HG02938 (cell line): Measurements from ENCODE around the gene TWNK.

ENCODE experiments used
- ATAC-seq: cut with Tn5 transposase; IDR thresholded peaks from one replicate; pipeline ENCODE4 v1.9.1; 2021; ENCODE audit warnings: mild to moderate bottlenecking, moderate library complexity; ENCODE audit not compliant: unreplicated experiment

TWNK gene

DNA sequence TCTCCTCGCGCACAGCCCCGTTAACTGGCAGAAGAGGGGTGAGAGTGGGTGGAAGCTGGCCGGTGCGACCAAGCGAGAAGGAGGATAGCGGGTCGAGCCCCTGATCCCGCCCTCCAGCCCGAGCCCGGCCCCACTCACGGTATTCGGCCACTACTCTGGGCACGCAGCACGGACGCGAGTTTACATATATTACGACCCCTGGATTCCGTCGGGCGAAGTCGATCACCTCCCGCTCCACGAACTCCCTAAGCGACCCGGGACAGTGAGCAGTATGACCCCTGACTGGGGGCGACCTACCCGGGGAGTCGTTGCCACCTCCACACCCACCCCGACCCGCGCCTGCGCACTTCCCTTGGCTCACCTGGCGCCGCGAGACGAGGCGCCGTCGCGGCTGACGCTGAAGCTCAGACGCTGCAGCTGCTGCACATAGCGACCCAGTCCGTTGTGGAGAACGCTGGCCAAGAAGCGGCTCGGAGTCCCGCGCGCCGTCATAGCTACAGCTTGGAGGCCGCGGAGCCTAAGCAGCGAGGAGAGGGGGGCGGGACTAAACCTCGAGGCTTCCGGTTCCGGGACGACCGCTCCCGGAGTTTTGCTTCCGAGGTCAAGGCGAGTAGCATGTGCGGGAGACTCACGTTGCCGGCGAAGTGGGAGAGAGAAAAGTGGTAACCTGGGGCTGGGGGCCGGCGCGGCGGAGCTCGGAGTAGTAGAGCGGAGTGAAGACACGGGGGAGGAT is at the start of gene TWNK, which contains the start of gene MRPL43:
Gene TWNK, plus strand, starts transcription at position 592 of the 733 bp plus-strand sequence. CDS start 668 bp downstream, outside the sequence.
Gene MRPL43, minus strand, starts transcription at position 546 of the 733 bp plus-strand sequence. Its CDS starts 54 bp downstream, at position 492.
- ATAC-seq = peak; percentile 83

DNA sequence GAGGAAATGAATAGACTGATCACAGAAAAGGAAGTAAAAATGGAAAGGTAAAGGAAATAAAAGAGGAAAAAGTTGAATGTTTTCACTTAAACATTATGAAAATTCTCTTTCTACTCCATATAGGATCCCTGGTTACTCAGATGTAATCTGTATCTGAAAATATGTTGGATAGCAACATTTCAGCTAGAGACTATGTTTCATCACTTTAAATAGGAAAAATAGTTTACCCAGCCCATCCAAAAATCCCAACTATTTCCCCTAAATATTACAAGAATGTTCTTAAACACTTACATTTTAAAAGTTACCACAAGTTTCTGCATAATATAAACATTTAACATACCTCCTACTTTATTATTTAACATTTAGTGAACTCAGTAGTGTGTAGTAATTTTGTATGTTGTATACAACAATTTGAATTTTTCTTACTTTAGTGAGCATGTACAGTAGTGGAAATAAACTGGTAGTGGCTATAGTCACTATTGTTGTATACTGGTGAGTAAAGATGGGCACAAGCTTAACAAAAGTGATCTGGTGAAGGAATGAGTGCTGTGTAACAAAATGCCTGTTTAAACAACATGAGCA is 47.5 kb upstream of the TWNK start:
- no peak for ATAC-seq

DNA sequence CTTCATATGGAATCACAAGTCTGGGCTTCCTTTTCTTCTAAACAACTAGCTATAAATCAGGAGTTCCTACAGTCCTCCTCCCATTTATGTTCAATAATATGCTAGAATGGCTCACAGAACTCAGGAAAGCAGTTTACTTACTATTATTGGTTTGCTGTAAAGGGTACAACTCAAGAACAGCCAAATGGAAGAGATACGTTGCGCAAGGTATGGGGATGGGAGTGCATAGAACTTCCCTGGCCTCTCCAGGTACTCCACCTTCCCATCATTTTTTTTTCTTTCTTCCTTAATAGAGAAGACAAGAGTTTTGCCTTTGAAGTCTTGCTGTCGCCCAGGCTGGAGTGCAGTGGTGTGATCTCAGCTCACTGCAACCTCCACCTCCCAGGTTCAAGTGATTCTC is 45.1 kb upstream of the TWNK start:
- no peak for ATAC-seq

DNA sequence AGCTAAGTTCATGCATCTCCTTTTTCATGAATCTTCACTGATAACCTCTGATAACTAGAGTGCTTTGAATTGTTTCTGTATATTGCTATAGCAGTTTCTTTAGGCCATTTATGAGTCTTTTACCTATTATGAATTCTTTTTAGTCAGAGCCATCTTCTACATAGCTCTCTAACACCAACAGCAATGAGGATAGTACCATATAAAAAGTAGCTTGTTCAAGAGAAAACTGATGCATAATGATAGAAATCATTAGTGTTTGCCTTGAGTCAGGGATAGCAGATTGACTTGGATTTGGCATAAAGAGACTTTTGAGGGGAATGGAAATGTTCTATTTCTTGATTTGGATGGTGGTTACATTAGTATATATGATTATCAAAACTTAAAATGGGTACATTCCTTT is 43.8 kb upstream of the TWNK start:
- ATAC-seq = no peak

DNA sequence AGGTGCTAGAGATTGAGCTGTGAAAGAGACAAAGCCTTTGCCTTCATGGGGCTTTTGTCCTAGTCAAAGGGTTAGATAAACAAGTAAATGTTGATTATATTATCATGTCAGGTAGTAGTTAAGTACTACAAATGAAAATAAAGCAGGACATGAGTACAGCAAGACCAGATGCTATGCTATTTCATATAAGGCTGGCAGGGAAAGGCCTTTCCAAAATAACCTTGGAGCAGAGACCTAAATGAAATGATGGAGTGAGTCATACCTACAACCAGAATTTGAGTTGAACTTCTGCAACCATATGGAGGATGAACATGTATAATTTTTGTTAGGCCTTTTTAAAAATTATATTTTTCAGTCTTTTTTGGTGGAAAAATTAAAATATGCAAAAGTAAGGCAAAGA is 41.6 kb upstream of the TWNK start:
- ATAC-seq = no peak

DNA sequence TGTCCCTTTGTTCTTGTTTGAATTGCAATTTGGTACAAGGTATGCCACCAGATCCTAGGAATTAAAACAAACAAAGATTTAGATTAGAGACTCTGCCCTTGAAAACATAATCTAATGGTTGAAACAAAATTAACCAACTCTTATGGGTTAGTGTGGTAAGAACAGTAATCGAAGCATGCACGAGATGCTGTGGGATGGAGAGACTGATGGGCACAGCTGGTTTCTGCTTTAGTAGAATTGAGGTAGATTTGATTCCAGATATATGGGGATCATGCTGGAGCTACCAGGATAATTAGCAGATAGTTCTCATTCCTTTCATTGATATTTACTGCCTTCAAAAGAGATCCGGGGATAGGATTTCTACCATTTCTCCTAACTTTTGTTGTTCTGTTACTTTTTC is 38.4 kb upstream of the TWNK start:
- ATAC-seq = no peak

DNA sequence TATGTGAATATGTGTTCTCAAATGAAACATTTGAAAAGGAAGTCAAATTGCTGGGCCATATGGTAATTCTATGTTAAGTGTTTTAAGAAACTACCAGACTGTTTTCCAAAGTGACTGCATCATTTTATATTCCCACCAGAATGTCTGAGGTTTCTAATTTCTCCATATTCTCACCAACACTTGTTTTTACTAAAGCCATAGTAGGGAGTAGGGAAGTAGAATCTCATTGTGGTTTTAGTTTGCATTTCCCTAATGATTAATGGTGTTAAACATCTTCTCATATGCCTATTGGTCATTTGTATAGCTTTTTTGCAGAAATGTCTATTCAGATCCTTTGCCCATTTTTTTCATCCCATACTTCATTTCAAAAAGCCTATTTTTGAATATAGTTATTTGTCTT is 27.1 kb upstream of the TWNK start:
- ATAC-seq = no peak

DNA sequence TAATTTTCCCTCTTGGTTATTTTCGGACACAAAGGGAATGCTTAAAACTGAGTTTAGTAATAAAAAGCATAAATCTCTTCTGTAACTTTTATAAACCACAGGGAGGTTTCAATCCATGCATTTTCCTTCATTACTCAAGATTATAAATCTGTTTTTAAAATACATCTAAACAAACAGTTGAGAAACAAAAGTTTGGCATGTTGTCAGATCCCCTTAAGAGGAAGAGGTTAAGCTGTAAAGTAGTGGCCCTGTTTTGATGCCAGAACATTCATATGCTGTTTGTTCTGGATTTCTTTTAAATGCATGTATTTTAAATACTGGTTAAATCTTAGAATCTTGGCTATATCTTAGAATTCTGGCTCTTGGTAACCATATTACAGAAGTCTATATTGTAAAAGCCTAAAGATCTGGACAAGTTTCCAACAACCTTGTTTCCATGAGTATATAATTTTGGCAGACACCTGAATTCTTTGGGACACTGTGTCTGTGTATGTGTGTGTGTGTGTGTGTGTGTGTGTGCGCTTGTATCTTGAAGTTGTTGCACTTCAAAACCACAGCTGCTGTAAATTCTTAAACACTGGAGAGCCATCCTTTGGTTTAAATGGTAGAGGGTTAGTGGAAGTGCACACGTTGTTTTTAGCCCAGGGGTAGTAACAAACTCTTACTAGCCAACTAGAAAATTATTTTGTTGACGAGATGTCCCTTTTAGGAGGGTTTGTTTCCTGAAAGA is 24.8 kb upstream of the TWNK start:
- ATAC-seq = no peak

DNA sequence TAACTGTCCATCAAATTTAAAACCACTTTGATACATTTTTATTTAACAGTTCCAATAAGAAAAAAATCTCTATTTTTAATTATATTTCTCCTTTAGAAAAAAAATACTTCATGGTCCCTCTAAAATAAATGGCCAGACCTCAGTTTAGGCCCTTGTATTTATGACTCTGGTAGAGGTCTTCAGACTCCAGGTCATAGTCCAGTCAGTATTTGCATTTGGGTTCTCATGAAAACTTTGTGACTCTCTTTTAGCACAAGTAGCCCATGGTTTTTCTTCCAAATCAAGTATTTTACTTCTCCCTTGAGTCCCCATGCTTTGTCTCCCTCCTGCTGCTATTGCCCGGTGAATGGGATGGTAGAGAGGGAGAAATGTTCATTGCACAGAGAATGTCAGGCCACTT is 23.5 kb upstream of the TWNK start:
- ATAC-seq = no peak

DNA sequence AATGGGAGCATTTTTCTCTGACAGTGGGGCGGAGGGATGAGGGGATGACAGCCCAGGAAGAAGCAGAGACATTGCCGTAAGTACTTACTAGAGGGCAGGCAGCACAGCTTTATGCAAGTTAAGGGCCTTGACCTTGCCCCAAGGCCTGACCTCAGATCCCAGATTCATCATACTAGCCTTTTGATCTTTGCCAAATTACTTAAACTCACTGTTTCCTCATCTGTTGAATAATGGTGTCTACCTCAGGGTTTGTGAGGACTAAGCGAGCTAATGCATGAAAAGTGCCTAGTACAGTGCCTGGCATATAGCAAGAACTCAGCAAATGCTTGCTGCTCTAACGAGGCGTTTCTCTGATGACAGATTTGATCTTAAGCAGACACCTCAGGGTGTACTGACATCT is 21.5 kb upstream of the TWNK start:
- no peak for ATAC-seq

DNA sequence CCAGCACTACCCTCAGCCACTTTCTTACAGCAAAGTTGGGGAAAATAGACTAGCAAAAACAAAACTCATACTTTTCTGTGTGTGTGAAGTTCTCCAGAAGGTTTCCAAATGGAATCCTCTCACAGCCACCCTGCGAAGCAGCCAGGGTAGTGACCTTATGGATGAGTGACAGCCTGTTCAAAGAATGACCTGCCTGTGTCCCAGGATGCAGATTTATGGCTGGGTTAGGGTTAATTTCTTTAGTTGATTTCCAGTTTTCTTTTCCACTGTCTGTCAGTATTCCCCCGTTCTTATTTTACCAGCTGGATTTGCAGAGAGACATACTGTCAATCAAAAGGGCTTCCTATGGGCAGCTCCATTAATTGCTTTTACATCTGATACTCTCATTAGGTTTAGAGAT is 20.5 kb upstream of the TWNK start:
- no peak for ATAC-seq

DNA sequence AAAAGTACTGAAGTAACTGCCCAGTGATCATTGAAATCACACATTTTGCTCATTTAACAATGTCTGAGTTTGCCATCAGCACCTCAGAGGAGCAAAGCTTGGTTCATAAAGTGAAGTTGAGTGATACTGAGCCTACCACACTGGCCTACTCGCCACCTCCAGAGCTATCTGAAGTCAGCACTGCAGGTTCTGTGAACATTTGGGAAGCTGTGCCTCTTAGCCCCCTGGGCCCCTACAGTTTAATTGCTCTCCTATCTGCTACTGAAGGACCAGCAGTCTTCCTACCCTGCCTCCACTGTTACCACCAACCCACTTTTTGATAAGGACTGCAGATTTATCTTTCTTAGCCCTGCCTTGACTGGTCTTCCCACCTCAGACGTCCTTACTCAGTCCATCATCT is 20.0 kb upstream of the TWNK start:
- ATAC-seq = no peak

DNA sequence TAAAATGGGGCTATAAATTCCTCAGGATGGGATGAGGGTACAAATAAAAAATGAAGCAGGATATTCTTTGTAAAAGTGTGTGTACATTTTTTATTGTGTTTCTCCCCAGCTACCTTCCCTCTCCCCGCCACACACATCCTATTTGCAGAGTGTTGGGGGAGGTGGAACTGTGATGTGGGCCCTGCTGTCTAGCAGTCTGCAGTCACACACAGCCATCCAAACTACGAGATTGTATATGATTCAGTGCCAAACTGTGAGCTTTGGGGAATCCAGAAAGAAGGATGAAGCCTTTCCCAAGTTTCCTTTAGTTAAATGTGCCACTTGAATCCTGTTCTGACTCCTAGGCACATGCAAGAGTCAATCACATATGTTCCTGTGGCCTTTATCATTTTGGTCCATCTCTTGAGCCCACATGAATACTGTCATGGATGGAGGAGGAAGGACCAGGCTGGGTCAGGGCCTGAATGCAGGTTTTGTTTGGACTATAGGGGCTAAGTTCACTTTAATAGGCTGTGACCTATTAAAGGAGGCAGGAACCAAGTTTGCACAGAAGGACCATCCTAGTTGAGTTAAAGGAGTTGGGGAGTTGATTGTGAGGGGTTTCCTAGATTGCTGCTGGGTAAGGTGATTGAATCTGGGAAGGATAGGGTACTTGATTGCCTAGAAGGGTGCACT is 19.1 kb upstream of the TWNK start:
- no peak for ATAC-seq

DNA sequence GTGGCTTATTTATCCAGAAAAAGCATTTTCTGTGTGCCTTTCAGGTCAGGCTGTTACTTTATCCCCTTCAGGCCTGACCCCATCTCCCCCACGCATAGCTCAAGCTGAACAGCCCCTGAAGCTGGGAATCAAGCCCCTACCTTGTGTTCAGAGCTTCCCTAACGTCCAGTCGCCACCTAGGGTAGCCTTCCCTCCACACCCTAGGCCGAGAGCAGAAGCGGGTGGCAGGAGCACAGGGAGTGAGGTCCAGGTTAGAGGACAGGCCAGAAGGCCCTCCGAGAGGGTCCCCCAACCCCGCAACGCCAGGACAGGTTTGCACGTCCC is 18.5 kb upstream of the TWNK start:
- ATAC-seq = no peak

DNA sequence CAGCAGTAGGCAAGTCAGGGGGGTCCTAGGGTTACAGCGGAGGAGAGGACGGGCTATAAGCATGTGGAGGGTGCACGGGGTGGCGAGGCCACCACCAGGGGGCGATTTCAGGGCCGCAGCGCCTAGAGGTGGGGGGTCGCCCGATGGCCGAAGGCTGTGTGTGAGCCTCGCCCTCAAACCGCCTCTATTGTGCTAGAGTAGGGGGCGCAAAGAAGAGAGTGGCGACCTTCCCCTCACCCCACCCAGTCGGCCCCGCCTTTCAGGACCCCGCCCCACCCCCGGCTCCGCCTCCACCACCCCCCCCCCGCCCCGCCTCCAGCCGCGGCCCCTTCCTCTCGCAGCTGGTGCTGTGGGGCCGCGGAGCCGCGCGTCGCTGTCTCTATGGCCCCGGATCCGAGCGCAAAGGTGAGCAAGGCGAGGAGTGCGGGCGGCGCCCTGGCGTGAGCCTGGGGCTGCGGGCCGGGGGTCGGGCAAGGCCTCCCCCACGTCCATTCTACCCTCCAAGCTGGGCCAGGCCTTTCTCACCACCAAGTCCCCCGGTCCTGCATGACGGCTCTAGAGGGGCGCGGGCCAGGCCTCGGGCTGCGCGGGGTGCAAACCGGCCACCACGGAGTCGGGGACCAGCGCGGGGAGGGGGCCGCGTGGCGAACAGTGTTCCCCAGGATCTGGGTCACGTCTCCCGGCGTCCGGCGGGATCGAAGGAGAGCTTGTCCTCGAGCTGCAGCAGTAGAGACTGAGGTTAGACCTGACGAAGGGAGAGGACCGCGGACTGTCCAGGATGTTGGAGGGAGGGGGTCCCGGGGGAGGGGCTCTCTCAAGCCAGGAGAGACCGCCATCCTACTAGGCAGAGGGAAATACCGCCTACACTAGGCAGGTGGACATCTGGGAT is 17.9 kb upstream of the TWNK start, which contains the start of gene SEMA4G:
Gene SEMA4G, plus strand, starts transcription at position 318 of the 889 bp plus-strand sequence. CDS start 3,409 bp downstream, outside the sequence.
- ATAC-seq = no peak

DNA sequence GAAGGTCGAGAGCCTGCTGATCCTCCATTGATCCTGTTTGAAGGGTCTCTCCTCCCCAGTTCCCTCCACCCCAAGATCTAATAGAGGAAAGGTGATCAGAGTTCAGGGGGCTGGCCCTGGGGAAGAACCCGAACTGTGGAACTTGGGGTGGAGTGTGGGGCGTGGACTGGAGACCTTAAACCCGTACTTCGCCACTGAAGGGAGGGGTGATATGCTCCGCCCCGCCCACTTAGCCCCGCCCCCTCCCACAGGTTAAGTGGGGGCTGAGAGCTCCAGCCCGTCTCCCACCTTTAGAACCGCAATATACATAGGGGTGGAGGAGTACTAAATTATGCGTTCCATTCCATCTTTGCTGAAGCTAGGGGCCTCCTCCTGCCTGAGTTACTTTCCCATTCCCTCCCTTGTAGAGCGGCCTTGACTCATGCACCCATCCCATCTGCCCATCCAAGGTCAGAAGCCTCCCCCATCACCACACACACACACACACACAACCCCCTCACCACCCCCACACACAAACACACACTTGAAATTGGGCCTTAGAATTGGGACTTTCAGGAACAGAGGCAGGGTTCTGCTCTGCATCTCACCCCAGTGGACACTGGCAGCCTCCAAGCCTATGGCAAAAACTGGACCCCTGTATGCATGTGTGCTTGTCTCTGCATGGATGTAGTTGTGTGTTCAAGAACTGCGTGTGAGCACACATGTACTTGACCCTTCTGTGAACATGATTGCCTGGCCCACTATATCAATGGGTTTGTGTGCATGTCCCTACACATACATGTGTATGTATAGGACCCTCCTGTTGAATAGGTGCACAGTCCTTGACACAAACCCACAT is 17.0 kb upstream of the TWNK start:
- no peak for ATAC-seq

DNA sequence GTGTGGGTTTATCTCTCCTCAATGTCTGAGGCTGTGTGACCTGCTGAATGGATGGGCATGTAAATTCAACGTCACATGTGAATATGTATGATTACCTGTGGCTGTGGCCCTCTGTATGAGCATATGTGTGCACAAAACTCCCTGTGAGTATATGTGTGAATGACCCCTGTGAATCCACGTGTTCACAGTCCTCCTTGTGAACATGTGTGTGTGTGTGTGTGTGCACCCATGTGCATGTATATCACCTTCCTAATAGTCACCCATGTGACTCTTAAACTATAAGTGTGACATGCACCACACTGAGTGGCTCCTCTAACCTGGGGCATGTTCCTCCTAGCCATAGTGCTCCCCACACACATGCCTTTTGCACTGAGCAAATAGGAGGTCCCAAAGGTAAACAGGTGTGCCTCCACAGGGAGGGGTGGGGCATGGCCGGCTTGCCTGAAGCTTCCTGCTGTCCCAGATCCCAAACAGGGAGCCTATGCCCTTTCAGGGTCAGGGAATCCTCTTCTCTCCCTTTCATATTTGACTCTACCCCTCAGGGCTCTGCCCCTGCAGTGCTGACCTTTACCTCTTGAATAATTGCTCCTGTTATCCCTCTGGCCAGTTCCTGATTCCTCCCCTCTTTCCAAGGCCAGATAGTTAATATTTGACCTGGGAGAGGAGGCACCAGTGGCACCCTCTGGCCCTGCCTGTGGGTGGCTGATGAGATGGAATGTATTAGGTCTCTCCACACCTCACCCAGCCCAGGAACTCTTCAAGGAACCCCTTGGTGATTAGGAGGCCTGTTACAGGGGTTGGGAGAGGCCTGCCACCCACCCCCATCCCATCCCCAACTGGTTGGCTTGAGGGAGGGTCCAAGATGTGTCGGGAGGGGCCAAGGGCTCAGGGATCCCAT is 16.2 kb upstream of the TWNK start:
- no peak for ATAC-seq

DNA sequence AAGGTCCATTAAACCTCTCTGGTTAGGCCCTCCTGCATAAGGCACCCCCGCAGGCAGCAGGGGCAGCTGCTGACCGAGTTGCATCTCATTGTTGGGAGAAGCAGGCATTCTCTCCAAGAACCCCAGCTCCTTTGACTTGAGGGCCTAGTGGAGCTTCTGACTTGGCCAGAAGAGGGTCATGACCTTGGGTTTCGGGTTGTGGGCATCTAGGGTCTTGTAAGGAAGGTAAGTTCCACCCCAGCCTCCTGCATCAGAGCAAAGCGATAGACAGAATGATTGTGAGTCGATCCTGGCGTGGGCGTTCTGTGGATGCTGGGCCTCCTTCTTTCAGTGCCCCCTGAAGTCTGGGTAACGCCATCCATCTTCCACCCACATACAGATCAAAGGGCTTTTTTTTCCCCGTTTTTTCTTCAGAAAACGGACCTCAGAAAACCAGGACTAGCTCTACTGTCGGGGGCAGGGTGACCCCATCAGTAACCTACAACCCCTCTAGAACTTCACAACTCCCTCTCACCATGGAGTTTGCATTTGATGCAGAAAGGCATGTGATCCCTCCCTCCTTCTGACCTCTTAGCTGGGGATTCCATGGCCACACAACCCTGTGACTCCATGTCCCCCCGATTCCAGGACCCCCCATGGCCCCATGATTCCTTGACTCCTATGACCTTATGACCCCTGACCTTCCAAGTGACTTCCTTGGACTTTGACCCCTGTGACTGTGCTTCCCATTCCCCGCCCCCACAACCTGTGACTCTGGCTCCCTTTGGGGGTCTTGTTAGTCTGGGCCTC is 15.0 kb upstream of the TWNK start:
- ATAC-seq = no peak
